DMS79 treated with DMSO at 0.1 percent for 48 hours (cell line): ENCODE results near the gene ZNF316.
"Not testable (repeated sequence)": the region's sequence is repeated elsewhere in the genome, so short reads cannot be mapped to it uniquely, and the experiment has no call there.

Experiments
- DNase-seq: peaks from one replicate; lab custom pipeline; 2025; lab: John Stamatoyannopoulos, UW

The ZNF316 gene

GRCh38 chr7:6647080-6647479, 10.0 kb downstream of the ZNF316 start:
- DNase-seq, result no peak

GRCh38 chr7:6647541-6647940, 10.4 kb downstream of the ZNF316 start:
- no peak for DNase-seq

GRCh38 chr7:6648066-6648814, 11.1 kb downstream of the ZNF316 start:
- DNase-seq, result no peak

DNA sequence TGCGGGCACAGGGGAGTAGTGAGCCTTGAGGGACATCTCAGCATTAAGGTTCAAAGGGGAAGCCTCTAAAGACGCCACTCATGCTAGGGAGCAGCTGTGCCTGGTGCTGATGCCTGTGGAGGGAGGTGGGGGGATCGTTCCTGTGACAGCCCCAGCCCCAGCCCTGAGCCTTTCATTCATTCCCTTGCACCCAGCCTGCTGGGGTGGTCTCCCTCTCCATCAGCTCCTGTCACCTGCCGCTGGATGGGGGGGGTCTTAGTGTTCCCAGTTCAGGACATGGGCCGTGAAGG, 11.6 kb downstream of the ZNF316 start:
- DNase-seq, result no peak

DNA sequence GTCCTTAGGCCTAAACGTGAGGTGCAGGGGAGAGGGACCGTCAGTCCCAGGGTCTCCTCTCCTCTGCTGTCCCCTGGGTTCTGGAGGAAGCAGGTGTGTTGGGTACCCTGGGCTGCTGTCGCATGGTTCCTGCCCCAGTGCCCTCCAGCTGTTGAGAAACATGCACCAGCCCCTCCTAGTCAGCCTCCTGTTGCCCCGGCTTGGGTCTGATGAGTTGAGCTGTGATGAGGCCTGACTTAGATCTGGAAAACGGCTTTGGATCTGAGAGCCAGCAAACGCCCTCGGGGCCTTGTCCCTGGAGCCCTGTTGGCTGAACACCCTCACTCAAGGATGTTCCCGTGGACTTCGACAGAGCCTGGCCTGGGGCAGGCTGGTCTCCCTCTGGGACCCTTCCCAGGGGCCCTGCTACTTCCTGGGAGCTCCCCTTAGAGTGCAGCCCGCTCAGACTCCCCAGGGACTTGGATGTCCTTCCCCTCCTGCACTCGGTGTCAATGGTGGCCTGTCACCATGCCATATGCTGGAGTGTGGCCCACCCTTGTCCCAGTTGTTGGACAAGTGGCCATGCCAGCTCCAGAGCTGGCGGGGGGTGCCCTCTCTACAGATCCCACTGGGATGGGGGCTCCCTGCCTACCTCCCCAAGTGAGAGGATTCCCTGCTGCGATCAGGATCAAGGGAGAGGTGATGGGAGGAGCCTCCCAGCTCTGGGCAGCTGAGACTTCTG, 12.3 kb downstream of the ZNF316 start:
- no peak for DNase-seq

DNA sequence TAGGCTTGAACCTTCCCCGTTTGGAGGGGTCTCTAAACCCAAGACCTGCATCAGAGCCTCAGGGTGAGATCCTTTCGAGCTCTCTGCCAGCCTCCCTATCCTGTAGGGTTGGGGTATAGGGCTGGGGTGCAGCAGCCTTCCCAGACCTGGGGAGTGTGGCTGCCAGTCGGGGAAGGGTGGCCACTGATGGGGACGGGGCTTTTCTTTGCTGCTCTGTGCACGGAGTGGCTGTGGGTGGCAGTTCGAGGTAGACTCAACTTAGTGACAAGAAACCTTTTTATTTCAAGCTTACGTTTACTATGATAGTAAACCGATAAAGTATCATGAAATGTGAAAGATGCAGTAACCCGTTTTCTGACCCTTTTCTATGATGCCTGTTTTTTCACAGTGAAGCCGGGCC, 13.0 kb downstream of the ZNF316 start:
- no peak for DNase-seq

DNA sequence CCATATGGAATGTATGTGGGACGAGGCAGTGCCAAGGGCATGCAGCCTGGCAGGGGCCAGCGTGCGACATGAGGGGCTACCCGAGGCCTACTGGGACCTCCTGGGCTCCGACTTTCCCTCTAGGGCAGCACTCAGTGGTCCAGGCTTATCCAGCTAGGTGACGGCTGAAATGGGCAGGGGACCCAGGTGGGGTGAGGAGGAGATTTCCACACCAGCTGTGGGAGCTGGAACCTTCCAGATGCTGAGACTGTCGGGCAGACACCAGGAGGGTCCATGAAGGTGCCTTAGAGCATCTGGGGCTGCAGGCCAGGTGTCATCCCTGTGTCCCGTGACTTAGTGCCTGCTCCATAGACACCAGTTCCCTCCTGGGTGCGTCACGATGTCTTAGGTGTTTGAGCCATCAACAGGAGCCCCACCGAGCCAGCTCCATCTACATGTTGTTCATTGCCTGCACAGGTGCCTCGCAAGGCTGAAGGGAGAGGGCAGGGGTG, 13.4 kb downstream of the ZNF316 start:
- no peak for DNase-seq

DNA sequence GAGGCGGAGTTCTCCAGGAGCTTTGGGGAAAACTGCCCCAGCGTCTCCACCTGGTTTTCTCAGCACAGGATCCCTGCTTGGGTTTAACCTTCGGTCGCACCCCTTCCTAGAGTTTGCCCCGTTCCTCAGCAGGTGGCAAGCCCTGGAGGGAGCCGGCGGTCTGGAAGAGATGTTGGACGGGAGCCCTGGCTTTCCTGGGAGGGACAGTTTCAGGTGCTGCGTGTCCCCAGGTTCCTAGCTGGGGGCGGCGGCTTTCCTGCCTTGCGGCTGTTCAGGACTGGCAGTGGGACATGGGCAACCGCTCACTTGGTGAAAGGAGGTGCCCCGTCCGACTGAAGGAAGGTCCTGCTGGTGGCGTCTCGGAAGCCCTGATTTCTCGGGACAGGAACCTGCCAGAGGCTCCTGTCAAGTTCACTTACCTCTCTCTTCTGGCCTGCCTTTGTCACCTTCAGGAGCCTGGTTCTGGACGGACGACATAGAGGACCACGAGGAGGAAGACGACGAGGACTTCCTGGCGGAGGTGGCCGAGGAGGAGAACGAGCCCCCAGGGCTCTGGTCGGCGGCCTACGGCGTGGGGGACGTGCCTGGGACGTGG, 14.8 kb downstream of the ZNF316 start:
- DNase-seq, result no peak

GRCh38 chr7:6652446-6653011, 15.4 kb downstream of the ZNF316 start:
- DNase-seq, result no peak

DNA sequence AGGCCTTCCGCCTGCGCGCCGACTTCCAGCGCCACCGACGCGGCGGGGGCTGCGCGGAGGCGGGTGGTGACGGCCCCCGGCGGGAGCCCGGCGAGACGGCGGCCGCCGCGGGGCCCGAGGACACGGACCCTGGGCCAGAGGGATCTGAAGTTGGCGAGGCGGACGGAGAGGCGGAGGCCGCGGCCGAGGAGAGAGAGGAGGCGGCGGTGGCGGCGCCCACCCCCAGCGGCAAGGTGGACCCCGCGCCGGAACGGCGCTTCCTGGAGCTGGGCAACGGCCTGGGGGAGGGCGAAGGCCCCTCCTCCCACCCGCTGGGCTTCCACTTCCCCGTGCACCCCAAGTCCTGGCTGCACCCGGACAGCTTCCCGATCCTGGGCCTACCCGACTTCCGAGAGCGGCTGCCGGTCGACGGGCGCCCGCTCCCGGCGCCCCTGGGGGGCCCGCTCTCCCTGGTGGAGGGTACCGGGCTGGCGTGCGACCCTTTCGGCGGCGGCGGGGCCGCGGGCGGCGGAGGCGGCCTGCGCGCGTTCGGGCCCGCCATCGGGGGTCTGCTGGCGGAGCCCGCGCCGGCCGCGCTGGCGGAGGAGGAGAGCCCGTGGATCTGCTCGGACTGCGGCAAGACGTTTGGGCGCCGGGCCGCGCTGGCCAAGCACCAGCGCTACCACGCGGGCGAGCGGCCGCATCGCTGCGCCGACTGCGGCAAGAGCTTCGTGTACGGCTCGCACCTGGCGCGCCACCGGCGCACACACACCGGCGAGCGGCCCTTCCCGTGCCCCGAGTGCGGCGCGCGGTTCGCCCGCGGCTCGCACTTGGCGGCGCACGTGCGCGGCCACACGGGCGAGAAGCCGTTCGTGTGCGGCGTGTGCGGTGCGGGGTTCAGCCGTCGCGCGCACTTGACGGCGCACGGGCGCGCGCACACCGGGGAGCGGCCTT, 16.2 kb downstream of the ZNF316 start:
- DNase-seq, result no peak

DNA sequence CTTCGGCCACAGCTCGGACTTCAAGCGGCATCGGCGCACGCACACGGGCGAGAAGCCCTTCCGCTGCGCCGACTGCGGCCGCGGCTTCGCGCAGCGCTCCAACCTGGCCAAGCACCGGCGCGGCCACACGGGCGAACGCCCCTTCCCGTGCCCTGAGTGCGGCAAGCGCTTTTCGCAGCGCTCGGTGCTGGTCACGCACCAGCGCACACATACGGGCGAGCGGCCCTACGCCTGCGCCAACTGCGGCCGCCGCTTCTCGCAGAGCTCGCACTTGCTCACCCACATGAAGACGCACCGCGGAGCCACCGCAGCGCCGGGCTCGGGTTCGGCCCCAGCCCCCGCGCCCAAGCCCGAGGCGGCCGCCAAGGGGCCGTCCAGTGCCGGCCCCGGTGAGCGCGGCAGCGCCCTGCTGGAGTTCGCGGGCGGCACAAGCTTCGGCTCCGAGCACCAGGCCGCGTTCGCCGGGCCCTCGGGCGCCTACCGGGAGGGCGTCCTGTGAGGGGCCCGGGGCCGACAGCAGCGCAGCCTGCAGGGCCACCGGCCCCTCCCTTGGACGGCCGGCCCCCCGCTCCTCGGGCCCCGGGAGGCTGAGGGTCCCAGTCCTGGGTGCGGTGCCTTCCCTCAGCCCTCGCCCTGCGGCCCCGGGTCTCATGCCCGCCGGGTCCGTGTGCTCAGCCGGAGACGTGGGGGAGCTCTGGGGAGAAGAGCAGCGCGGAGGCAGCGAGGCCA, 17.2 kb downstream of the ZNF316 start:
- no peak for DNase-seq

DNA sequence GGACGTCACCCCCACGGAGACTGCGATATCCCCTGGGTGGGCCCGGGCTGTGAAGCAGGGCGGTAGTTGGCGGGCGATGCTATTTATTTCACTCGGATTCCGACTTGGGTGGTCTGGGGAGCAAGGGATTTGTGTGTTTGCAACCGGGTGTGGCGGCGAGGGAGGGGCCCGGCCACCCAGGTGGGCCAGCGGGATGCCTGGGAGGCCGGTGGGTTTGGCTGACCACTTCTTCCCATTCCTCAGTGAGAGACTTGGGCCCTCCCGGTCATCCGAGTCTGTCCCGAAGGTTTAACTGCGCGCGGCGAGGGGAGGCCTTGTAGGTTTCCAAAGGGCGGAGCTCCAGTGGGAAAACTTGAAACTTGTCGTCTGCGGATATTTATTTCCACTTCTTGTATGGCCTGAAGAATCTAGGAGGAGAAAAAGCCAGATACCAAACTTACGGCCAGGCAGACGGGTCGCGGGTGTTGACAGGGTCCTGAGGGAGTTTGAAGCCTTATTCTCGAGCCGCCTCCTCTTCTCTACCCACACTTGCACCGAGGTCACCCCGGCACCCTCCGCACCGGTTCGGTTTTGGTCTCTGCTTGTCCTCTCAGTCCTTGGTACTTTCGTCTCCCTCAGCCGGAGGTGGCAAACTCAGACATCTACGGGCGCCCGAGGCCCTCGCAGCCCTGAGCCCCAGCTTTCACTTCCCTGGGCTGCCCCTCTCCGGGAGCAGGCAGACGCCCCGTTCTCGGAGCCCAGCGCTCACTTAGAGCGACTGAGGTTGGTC, 17.9 kb downstream of the ZNF316 start:
- no peak for DNase-seq

DNA sequence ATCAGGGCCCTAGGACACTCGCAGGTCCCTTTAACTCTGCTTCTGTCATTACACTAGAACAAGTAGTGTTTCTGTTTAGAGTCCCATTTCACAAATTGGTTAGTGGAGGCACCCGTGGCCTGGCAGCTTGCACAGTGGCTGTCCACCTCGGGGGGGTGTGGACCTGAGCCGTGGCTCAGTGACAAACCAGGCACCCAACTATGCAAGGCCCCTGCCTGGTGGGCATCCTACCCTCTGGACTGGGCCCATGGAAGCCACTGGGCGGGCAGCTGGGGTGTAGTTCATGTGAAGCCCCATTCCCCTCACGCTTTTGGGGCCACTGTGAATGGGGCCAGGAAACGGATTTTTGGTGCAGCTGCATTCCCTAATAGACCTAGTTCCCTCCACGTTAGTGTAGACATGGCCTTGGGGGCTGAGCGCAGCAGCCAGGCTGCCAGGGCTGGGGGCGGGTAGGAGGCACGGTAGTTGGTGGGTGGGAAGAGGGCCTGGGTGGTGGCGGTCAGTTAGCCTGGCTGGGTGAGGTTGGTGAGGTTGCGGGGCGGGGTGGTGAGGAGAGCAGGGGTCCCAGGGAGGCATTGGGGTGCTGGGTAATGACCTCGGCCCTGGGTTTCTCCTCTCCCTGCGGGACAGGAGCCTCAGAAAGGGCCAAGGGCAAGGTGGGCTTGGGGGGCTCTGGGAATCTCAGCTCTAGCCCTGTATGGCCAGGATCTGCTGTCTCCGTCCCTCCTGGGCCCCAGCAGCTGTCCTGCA, 18.7 kb downstream of the ZNF316 start:
- no peak for DNase-seq

DNA sequence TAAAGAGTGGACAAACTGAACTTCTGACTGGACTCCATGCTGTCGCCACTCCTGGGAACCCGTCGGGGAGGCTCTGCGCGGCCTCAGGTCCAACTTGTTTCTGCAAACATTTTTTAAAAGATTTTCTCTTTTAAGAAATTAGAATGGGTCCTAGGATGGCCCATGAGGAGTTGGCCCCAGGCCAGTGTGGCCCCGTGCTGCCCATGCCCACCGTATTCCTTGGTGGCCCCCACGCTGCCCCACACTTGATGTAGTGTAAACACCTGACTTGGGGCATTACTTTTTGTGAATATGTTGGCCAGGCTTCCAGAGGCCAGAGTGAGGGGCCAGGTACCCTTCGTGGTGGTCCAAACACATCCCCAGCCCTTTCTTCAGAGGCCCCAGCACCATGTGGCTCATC, 19.3 kb downstream of the ZNF316 start:
- no peak for DNase-seq

- no peak for DNase-seq
Measured at GRCh38 chr7:6658618-6659345, 21.7 kb downstream of the ZNF316 start.

DNA sequence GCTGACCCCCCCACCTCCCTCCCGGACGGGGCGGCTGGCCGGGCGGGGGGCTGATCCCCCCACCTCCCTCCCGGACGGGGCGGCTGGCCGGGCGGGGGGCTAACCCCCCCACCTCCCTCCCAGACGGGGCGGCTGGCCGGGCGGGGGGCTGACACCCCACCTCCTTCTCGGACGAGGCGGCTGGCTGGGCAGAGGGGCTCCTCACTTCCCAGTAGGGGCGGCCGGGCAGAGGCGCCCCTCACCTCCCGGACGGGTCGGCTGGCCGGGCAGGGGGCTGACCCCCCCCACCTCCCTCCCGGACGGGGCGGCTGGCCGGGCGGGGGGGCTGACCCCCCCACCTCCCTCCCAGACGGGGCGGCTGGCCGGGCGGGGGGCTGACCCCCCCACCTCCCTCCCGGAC, 33.7 kb downstream of the ZNF316 start:
- not testable (repeated sequence) for DNase-seq

DNA sequence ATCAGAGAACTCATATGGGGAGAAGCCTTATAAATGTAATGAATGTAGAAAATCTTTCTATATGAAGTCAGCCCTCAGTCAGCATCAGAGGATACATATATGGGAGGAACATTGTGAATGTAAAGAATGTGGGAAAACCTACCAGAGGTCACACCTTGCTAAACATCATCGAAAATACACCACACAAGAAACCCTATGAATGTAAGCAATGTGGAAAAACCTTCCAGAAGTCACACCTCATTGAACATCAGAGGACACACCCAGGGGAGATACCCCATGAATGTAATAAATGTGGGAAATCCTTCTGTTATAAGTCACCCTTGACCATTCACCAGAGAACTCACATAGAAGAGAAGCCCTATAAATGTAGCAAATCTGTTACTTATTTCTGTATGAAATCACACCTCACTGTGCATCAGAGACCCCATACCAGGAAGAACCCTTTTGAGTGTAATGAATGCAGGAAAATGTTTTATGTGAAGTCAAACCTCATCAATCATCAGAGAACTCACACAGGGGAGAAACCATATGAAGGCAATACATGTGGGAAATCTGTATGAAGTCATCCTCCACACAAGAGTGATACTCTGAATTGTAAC, 38.8 kb downstream of the ZNF316 start:
- no peak for DNase-seq

- DNase-seq, result no peak
Measured at GRCh38 chr7:6680146-6680545, 43.0 kb downstream of the ZNF316 start.

- DNase-seq, result no peak
Measured at GRCh38 chr7:6691103-6691502, 54.0 kb downstream of the ZNF316 start.
